Measurements from ENCODE around the gene KPNA2. TPM values are rescaled to one million over a fixed set of nuclear protein-coding genes. Genes with fewer than 3 reads are reported as not detected.

KPNA2 gene
- total and polyA plus RNA-seq, 2 of the 13 experiments (the other 11 are each of a cell fraction or from before 2014, with no cell fraction given), result 111 to 305 TPM

DNA sequence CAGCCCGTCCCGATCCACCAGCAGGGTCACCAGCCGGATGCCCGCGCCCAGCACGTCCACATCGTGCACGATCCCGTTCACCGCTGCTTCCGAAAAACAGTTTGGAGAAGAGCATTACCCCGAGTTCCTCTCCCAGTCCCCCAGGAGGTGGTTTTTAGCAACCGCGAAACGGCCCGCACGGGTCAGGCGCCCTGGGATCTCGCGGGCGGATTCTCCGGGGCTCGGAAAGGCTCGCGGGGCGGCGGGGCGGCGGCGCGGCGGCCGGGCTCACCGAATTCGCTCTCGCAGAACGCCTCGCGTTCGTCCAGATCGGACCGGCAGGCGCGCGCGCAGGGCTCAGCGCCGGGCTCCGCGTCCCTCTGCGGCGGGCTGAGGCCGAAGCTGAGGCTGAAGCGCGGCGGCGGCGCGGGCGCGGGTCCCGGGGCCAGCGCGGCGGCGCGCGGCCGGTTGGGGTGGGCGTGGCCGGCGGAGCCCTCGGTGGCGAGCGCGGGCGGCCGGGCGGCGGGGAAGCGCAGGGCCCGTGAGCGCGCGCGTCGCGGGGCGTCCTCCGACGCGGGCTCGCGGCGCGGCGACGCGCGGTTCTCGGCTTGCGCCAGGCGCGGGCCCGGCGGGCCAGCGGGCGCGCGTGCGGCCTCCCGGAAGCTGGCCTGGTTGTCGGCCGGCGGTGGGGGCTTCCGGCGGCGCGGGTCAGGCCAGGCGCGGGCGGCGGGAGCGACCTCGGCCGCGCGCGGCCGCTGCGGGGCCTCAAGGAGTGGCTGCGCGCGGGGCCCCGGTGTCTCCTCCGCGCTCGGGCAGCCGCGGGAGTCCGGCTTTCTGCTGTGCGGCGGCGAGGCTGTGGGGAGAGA, 42.2 kb upstream of the KPNA2 start (continued):
- TF ChIP-seq PAWR (CRISPR knock-in tag; IDR thresholded peaks at IDR 0.05; ENCODE audit: borderline replicate concordance) (no peak), ZNF781 (CRISPR knock-in tag; IDR thresholded peaks at IDR 0.05; ENCODE audit: borderline replicate concordance, not compliant biosample characterization) (no peak), ZSCAN31 (CRISPR knock-in tag; IDR thresholded peaks at IDR 0.05; ENCODE audit: low read depth) (0 out of 2 replicates have a peak, but pooled peaks have one; percentile 33), SPEN (CRISPR knock-in tag; IDR thresholded peaks at IDR 0.05; ENCODE audit: low read depth) (no peak; the same call in 1 of the 2 replicates), DR1 (CRISPR knock-in tag; IDR thresholded peaks at IDR 0.05) (no peak), CHD2 (IDR thresholded peaks at IDR 0.05; ENCODE audit: low read depth, low read length) (no peak; the same call in 1 of the 2 replicates), IRF2 (CRISPR knock-in tag; IDR thresholded peaks at IDR 0.05) (no peak; the same call in 1 of the 2 replicates), CREB1 (IDR thresholded peaks at IDR 0.05) (no peak), CREB1 (CRISPR knock-in tag; IDR thresholded peaks at IDR 0.05) (no peak), SMAD3 (CRISPR knock-in tag; IDR thresholded peaks at IDR 0.05) (0 out of 2 replicates have a peak, but pooled peaks have one; percentile 57), ZNF567 (CRISPR knock-in tag; IDR thresholded peaks at IDR 0.05; ENCODE audit: borderline replicate concordance) (no peak), CENPX (CRISPR knock-in tag; IDR thresholded peaks at IDR 0.05) (no peak), RCOR2 (CRISPR knock-in tag; IDR thresholded peaks at IDR 0.05) (no peak), ZNF460 (CRISPR knock-in tag; IDR thresholded peaks at IDR 0.05; ENCODE audit: borderline replicate concordance) (no peak), ISL2 (CRISPR knock-in tag; IDR thresholded peaks at IDR 0.05) (no peak; the same call in 1 of the 2 replicates), HNRNPUL1 (IDR thresholded peaks at IDR 0.05; ENCODE audit: low read depth, low read length) (no peak), ZMYM2 (CRISPR knock-in tag; IDR thresholded peaks at IDR 0.05) (peak; percentile 14; the same call in 1 of the 2 replicates), SAP130 (CRISPR knock-in tag; IDR thresholded peaks at IDR 0.05; ENCODE audit: low read depth) (0 out of 2 replicates have a peak, but pooled peaks have one; percentile 36)
- TF ChIP-seq, protein P1, sequence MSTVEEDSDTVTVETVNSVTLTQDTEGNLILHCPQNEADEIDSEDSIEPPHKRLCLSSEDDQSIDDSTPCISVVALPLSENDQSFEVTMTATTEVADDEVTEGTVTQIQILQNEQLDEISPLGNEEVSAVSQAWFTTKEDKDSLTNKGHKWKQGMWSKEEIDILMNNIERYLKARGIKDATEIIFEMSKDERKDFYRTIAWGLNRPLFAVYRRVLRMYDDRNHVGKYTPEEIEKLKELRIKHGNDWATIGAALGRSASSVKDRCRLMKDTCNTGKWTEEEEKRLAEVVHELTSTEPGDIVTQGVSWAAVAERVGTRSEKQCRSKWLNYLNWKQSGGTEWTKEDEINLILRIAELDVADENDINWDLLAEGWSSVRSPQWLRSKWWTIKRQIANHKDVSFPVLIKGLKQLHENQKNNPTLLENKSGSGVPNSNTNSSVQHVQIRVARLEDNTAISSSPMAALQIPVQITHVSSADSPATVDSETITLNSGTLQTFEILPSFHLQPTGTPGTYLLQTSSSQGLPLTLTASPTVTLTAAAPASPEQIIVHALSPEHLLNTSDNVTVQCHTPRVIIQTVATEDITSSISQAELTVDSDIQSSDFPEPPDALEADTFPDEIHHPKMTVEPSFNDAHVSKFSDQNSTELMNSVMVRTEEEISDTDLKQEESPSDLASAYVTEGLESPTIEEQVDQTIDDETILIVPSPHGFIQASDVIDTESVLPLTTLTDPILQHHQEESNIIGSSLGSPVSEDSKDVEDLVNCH (CRISPR knock-in tag; IDR thresholded peaks at IDR 0.05), result no peak
- TF ChIP-seq, protein P2, sequence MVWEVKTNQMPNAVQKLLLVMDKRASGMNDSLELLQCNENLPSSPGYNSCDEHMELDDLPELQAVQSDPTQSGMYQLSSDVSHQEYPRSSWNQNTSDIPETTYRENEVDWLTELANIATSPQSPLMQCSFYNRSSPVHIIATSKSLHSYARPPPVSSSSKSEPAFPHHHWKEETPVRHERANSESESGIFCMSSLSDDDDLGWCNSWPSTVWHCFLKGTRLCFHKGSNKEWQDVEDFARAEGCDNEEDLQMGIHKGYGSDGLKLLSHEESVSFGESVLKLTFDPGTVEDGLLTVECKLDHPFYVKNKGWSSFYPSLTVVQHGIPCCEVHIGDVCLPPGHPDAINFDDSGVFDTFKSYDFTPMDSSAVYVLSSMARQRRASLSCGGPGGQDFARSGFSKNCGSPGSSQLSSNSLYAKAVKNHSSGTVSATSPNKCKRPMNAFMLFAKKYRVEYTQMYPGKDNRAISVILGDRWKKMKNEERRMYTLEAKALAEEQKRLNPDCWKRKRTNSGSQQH (CRISPR knock-in tag; IDR thresholded peaks at IDR 0.05; ENCODE audit: low read depth), result no peak; the same call in 1 of the 2 replicates
- TF ChIP-seq, protein P3, sequence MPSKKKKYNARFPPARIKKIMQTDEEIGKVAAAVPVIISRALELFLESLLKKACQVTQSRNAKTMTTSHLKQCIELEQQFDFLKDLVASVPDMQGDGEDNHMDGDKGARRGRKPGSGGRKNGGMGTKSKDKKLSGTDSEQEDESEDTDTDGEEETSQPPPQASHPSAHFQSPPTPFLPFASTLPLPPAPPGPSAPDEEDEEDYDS (CRISPR knock-in tag; IDR thresholded peaks at IDR 0.05), result no peak
- TF ChIP-seq, protein P4, sequence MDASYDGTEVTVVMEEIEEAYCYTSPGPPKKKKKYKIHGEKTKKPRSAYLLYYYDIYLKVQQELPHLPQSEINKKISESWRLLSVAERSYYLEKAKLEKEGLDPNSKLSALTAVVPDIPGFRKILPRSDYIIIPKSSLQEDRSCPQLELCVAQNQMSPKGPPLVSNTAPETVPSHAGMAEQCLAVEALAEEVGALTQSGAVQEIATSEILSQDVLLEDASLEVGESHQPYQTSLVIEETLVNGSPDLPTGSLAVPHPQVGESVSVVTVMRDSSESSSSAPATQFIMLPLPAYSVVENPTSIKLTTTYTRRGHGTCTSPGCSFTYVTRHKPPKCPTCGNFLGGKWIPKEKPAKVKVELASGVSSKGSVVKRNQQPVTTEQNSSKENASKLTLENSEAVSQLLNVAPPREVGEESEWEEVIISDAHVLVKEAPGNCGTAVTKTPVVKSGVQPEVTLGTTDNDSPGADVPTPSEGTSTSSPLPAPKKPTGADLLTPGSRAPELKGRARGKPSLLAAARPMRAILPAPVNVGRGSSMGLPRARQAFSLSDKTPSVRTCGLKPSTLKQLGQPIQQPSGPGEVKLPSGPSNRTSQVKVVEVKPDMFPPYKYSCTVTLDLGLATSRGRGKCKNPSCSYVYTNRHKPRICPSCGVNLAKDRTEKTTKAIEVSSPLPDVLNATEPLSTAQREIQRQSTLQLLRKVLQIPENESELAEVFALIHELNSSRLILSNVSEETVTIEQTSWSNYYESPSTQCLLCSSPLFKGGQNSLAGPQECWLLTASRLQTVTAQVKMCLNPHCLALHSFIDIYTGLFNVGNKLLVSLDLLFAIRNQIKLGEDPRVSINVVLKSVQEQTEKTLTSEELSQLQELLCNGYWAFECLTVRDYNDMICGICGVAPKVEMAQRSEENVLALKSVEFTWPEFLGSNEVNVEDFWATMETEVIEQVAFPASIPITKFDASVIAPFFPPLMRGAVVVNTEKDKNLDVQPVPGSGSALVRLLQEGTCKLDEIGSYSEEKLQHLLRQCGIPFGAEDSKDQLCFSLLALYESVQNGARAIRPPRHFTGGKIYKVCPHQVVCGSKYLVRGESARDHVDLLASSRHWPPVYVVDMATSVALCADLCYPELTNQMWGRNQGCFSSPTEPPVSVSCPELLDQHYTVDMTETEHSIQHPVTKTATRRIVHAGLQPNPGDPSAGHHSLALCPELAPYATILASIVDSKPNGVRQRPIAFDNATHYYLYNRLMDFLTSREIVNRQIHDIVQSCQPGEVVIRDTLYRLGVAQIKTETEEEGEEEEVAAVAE (CRISPR knock-in tag; IDR thresholded peaks at IDR 0.05; ENCODE audit: borderline replicate concordance), result no peak

Data from HepG2 (cell line).